Upper lobe of left lung (tissue), 6 donors: ENCODE measurements around the gene RRP36. TPM values are rescaled to one million over a fixed set of nuclear protein-coding genes. Genes with fewer than 3 reads are reported as not detected.
"Not testable (repeated sequence)": the region's sequence is repeated elsewhere in the genome, so short reads cannot be mapped to it uniquely, and the experiment has no call there.

ENCODE experiments used
- ATAC-seq, 2 donors: fragments of 200-7000 bp; cut with Tn5 transposase; one replicate each; pipeline ENCODE4 v1.9.1; 2022; ENCODE audit warnings: mild to moderate bottlenecking in 2 of 2, moderate library complexity in 2 of 2; ENCODE audit not compliant: low FRiP score in 2 of 2
- DNase-seq, 2 donors: peaks; one replicate each; pipeline ENCODE4 v3.0.0-alpha.2; 2019 to 2020
- H3K27ac ChIP-seq, 4 donors: fragments of 200-600 bp; sonication (generic); one replicate each; pipeline ENCODE4 v1.5.1; 2016 to 2019
- H3K27me3 ChIP-seq, 4 donors: fragments of 200-600 bp; sonication (generic); one replicate each; pipeline ENCODE4 v1.5.1; 2017 to 2019
- H3K36me3 ChIP-seq, 4 donors: fragments of 200-600 bp; sonication (generic); one replicate each; pipeline ENCODE4 v1.5.1; 2016 to 2019
- H3K4me1 ChIP-seq, 4 donors: fragments of 200-600 bp; sonication (generic); one replicate each; pipeline ENCODE4 v1.5.1; 2018 to 2019
- H3K4me3 ChIP-seq, 4 donors: fragments of 200-600 bp; sonication (generic); one replicate each; pipeline ENCODE4 v1.5.1; 2017 to 2019; ENCODE audit warnings: mild to moderate bottlenecking in 2 of 4, moderate library complexity in 1 of 4
- H3K9me3 ChIP-seq, 4 donors: fragments of 200-600 bp; sonication (generic); one replicate each; pipeline ENCODE4 v1.5.1; 2018 to 2019
- EP300 ChIP-seq, 4 donors: sonication (generic); formaldehyde crosslinking; IDR thresholded peaks; one replicate each; pipeline ENCODE4 v1.5.1; 2017; ENCODE audit warnings: antibody characterized with exemption in 4 of 4, control low read depth in 2 of 4
- POLR2A ChIP-seq, 4 donors: fragments of 450-650 bp; IDR thresholded peaks; one replicate each; pipeline ENCODE4 v1.5.1; 2016 to 2017; ENCODE audit warnings: antibody characterized with exemption in 4 of 4, mild to moderate bottlenecking in 2 of 4
- POLR2AphosphoS5 ChIP-seq, 2 donors: sonication (generic); formaldehyde crosslinking; IDR thresholded peaks; one replicate each; pipeline ENCODE4 v1.5.1; 2017; ENCODE audit warnings: antibody characterized with exemption in 2 of 2
- whole genome bisulfite sequencing, 2 donors: methylation state at CpG; one replicate each; pipeline ENCODE4 v1.1.5; 2017 to 2018; 5-methylcytosine and 5-hydroxymethylcytosine counted together
- total RNA-seq, 6 donors: library from RNA; depleted of rRNA in 4 of 6; stranded (reverse); fragments of >200 nt in 4 of 6; gene quantifications; one replicate each; pipeline versions ENCODE4 v1.1.0 to v1.2.1, GENCODE V29; 2016 to 2021
- TF ChIP-seq, protein P1 (sequence below), 6 experiments: fragments of 450-650 bp in 4 of 6; fragments of 200-600 bp in 2 of 6; sonication (generic) in 2 of 6; IDR thresholded peaks; one replicate each; pipeline ENCODE4 v1.5.1; 2016 to 2019; ENCODE audit warnings: antibody characterized with exemption in 6 of 6
- donor health status: DM: no; HTN: no; CAD: no; lungs with moderate emphysema.
- donor health status: DM: no; HTN: yes; CAD: no; lungs with severe emphysema.

The RRP36 gene
- total RNA-seq, 6 donors from 2014 or later = 32.0 to 77.2 (median 45.9) TPM

- no peak overlapping the region for H3K4me3 ChIP-seq
- no peaks in the 10 kb centered on the region for H3K9me3 ChIP-seq
- 91 to 97% methylated on average over 2 of the region's 2 CpGs for whole genome bisulfite sequencing, 2 donors
- peaks cover 0 to 4% (median 4%) of the 10 kb centered on the region in 4 donors for H3K4me1 ChIP-seq
- TF ChIP-seq, protein P1, sequence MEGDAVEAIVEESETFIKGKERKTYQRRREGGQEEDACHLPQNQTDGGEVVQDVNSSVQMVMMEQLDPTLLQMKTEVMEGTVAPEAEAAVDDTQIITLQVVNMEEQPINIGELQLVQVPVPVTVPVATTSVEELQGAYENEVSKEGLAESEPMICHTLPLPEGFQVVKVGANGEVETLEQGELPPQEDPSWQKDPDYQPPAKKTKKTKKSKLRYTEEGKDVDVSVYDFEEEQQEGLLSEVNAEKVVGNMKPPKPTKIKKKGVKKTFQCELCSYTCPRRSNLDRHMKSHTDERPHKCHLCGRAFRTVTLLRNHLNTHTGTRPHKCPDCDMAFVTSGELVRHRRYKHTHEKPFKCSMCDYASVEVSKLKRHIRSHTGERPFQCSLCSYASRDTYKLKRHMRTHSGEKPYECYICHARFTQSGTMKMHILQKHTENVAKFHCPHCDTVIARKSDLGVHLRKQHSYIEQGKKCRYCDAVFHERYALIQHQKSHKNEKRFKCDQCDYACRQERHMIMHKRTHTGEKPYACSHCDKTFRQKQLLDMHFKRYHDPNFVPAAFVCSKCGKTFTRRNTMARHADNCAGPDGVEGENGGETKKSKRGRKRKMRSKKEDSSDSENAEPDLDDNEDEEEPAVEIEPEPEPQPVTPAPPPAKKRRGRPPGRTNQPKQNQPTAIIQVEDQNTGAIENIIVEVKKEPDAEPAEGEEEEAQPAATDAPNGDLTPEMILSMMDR (IDR thresholded peaks at IDR 0.05) = no peak
- TF ChIP-seq EP300 (IDR thresholded peaks at IDR 0.05) (no peak), POLR2A (IDR thresholded peaks at IDR 0.05) (no peak), POLR2AphosphoS5 (IDR thresholded peaks at IDR 0.05) (no peak)
- H3K27ac ChIP-seq = no peak overlapping the region
- DNase-seq (no peak), ATAC-seq (no peak)
- no peaks in the 10 kb centered on the region for H3K27me3 ChIP-seq
- H3K36me3 ChIP-seq = peaks cover 3 to 19% (median 12%) of the 10 kb centered on the region in 4 donors
Measured at GRCh38 chr6:42993445-42993844, 28.0 kb upstream of the RRP36 start.

- Histone ChIP-seq H3K4me1 (no peaks in the 10 kb centered on the region), H3K27ac (no peak overlapping the region), H3K27me3 (no peaks in the 10 kb centered on the region), H3K4me3 (no peak overlapping the region), H3K36me3 (peaks cover 0 to 7% (median 4%) of the 10 kb centered on the region in 4 donors), H3K9me3 (no peaks in the 10 kb centered on the region)
- no peak for DNase-seq
- TF ChIP-seq POLR2AphosphoS5 (IDR thresholded peaks at IDR 0.05) (no peak), POLR2A (IDR thresholded peaks at IDR 0.05) (no peak), EP300 (IDR thresholded peaks at IDR 0.05) (no peak)
- TF ChIP-seq, protein P1 (IDR thresholded peaks at IDR 0.05) = no peak
- ATAC-seq = no peak
Measured at GRCh38 chr6:42996513-42996912, 24.9 kb upstream of the RRP36 start.

GRCh38 chr6:42998205-42998604 lies 23.2 kb upstream of the RRP36 start:
- not testable (repeated sequence) for H3K27me3 ChIP-seq, DNase-seq, H3K4me3 ChIP-seq, ATAC-seq, H3K9me3 ChIP-seq, H3K4me1 ChIP-seq, H3K27ac ChIP-seq, H3K36me3 ChIP-seq
- WGBS, 2 donors = 96% methylated on average over 8 to 9 of the region's 9 CpGs

GRCh38 chr6:43001843-43002242 lies 19.6 kb upstream of the RRP36 start:
- ATAC-seq (no peak), DNase-seq (no peak)
- H3K4me3 ChIP-seq = no peak overlapping the region
- no peaks in the 10 kb centered on the region for H3K9me3 ChIP-seq
- no peak overlapping the region for H3K27ac ChIP-seq
- no peak for TF ChIP-seq POLR2AphosphoS5 (IDR thresholded peaks at IDR 0.05)
- TF ChIP-seq, protein P1 (IDR thresholded peaks at IDR 0.05) = no peak
- TF ChIP-seq POLR2A (IDR thresholded peaks at IDR 0.05) = no peak
- no peaks in the 10 kb centered on the region for H3K4me1 ChIP-seq
- 95 to 96% methylated on average over 8 of the region's 8 CpGs for WGBS, 2 donors
- H3K27me3 ChIP-seq = no peaks in the 10 kb centered on the region
- peaks cover 1 to 17% (median 12%) of the 10 kb centered on the region in 4 donors for H3K36me3 ChIP-seq

GRCh38 chr6:43005844-43006243 lies 15.6 kb upstream of the RRP36 start:
- Histone ChIP-seq H3K4me1 (no peaks in the 10 kb centered on the region), H3K9me3 (no peaks in the 10 kb centered on the region), H3K27ac (no peak overlapping the region), H3K4me3 (no peak overlapping the region), H3K27me3 (no peaks in the 10 kb centered on the region), H3K36me3 (peaks cover 8 to 57% (median 48%) of the 10 kb centered on the region in 4 donors)
- DNase-seq = no peak
- WGBS, 2 donors = 91 to 92% methylated on average over 5 of the region's 5 CpGs
- TF ChIP-seq EP300 (IDR thresholded peaks at IDR 0.05) (no peak), POLR2AphosphoS5 (IDR thresholded peaks at IDR 0.05) (no peak), POLR2A (IDR thresholded peaks at IDR 0.05) (no peak)
- TF ChIP-seq, protein P1 (IDR thresholded peaks at IDR 0.05) = no peak
- no peak for ATAC-seq
